Psoas muscle (tissue), 8 donors: Measurements from ENCODE around the gene THBS3. TPM values are rescaled to one million over a fixed set of nuclear protein-coding genes. Genes with fewer than 3 reads are reported as not detected.
"Not testable (repeated sequence)": the region's sequence is repeated elsewhere in the genome, so short reads cannot be mapped to it uniquely, and the experiment has no call there.

Experiments
- ATAC-seq, 4 donors: fragments of 200-7000 bp; cut with Tn5 transposase; one replicate each; pipeline ENCODE4 v1.9.1; 2020; ENCODE audit warnings: moderate library complexity in 3 of 4, mild to moderate bottlenecking in 2 of 4
- DNase-seq, 2 donors: peaks; one replicate each; pipeline ENCODE4 v3.0.0-alpha.2; 2020
- H3K27ac ChIP-seq: fragments of 200-600 bp; one replicate; pipeline ENCODE4 v1.8.0; 2022
- H3K27me3 ChIP-seq, 3 donors: fragments of 200-600 bp in 1 of 3; one replicate each; pipeline versions ENCODE4 v1.6.1 to v1.8.0; 2013 to 2022; ENCODE audit warnings: low read length in 2 of 3, mild to moderate bottlenecking in 2 of 3, moderate library complexity in 1 of 3; ENCODE audit not compliant: insufficient read depth in 3 of 3
- H3K36me3 ChIP-seq, 2 donors: fragments of 200-600 bp in 1 of 2; one replicate each; pipeline versions ENCODE4 v1.6.1 to v1.8.0; 2013 to 2022; ENCODE audit warnings: low read depth in 1 of 2, mild to moderate bottlenecking in 1 of 2, moderate library complexity in 1 of 2; ENCODE audit not compliant: insufficient read depth in 1 of 2
- H3K4me1 ChIP-seq: fragments of 200-600 bp; one replicate; pipeline ENCODE4 v1.8.0; 2022
- H3K4me3 ChIP-seq: fragments of 200-600 bp; one replicate; pipeline ENCODE4 v1.8.0; 2022; ENCODE audit warnings: mild to moderate bottlenecking
- H3K9me3 ChIP-seq: fragments of 200-600 bp; one replicate; pipeline ENCODE4 v1.8.0; 2022
- CTCF ChIP-seq: fragments of 200-600 bp; IDR thresholded peaks from one replicate; pipeline ENCODE4 v1.8.0; 2022; ENCODE audit warnings: antibody characterized with exemption
- WGBS, 3 donors: extraction: QIAGEN DNeasy Blood & Tissue Kit; methylation state at CpG; one replicate each; pipeline versions ENCODE4 v1.1.6 to v1.1.7; 2013; 5-methylcytosine and 5-hydroxymethylcytosine counted together
- intact Hi-C, 2 donors: fragments of 100-400 bp; cut with DNase I; formaldehyde crosslinking; loops; one replicate each; pipeline versions ENCODE4 v1.11.0 to v1.14.2; 2022
- polyA plus RNA-seq, 3 donors: library from polyadenylated mRNA; stranded (reverse); fragments of 200-250 nt; gene quantifications; one replicate each; pipeline ENCODE4 v1.2.3, GENCODE V29; 2013
- total RNA-seq, 4 donors: library from RNA; stranded (reverse); fragmentation: NEBNext Ultra II Directional in 2 of 4; extraction: Animal tissue kit (Norgen Biotek cat#: 25700) in 2 of 4; gene quantifications; one replicate each; pipeline versions ENCODE4 v1.2.1 to v1.2.4, GENCODE V29; 2021 to 2023
- donor health status: healthy with polysubstance abuse.
- donor health status: DM: no; HTN: no; CAD: no; lungs with moderate emphysema.
- donor health status: Bipolar disorder and iron deficiency.
- donor health status: healthy.
- donor health status: DM: yes; HTN: yes; CAD: no.
- donor health status: DM: no; HTN: no; CAD: no.
- donor health status: DM: no; HTN: no; CAD: no.
- donor health status: DM: yes; HTN: yes; CAD: no.

The THBS3 gene
- total and polyA plus RNA-seq, 7 donors = 2.8 to 8.1 (median 3.5) TPM

GRCh38 chr1:155236451-155236850 lies 28.8 kb upstream of the THBS3 start:
- intact Hi-C loops = no loop called here
- 87% methylated on average over 5 of the region's 5 CpGs for WGBS, 3 donors
- H3K9me3 ChIP-seq = no peaks in the 10 kb centered on the region

GRCh38 chr1:155235375-155235774 lies 27.7 kb upstream of the THBS3 start:
- DNase-seq, ATAC-seq, intact Hi-C loops, H3K27ac ChIP-seq, H3K4me3 ChIP-seq, H3K9me3 ChIP-seq, H3K27me3 ChIP-seq, H3K4me1 ChIP-seq: not testable (repeated sequence)
- peaks cover 3 to 24% of the 10 kb centered on the region in 2 donors for H3K36me3 ChIP-seq
- 87 to 95% (median 91%) methylated on average over 5 to 9 of the region's 9 CpGs for WGBS, 3 donors

More at GRCh38 chr1:155236451-155236850, 28.8 kb upstream of the THBS3 start:
- Histone ChIP-seq H3K36me3 (peaks cover 3 to 24% of the 10 kb centered on the region in 2 donors), H3K27ac (no peak overlapping the region), H3K4me1 (no peaks in the 10 kb centered on the region), H3K27me3 (no peaks in the 10 kb centered on the region), H3K4me3 (no peak overlapping the region)
- ATAC-seq (no peak), DNase-seq (no peak)
- no peak for TF ChIP-seq CTCF

- H3K9me3 ChIP-seq, H3K27ac ChIP-seq, ATAC-seq, H3K27me3 ChIP-seq, intact Hi-C loops, H3K4me3 ChIP-seq, DNase-seq, H3K4me1 ChIP-seq: not testable (repeated sequence)
- WGBS, 3 donors = 86 to 100% (median 87%) methylated on average over 1 of the region's 5 CpGs
- H3K36me3 ChIP-seq = peaks cover 3 to 24% of the 10 kb centered on the region in 2 donors
These were observed 25.8 kb upstream of the THBS3 start for GRCh38 chr1:155233502-155233901.

GRCh38 chr1:155232001-155232978 lies 24.6 kb upstream of the THBS3 start:
- H3K9me3 ChIP-seq, H3K27me3 ChIP-seq, ATAC-seq, intact Hi-C loops, H3K4me3 ChIP-seq, H3K4me1 ChIP-seq, DNase-seq: not testable (repeated sequence)
- Histone ChIP-seq H3K36me3 (peaks cover 3 to 18% of the 10 kb centered on the region in 2 donors), H3K27ac (peak overlapping the region; percentile 1)
- WGBS, 3 donors = 45 to 54% (median 49%) methylated on average over 12 to 13 of the region's 13 CpGs

- intact Hi-C loops, H3K27me3 ChIP-seq, H3K27ac ChIP-seq, H3K9me3 ChIP-seq, ATAC-seq, DNase-seq, H3K4me3 ChIP-seq, H3K36me3 ChIP-seq, H3K4me1 ChIP-seq: not testable (repeated sequence)
- WGBS, 3 donors = 68 to 71% (median 69%) methylated on average over 3 of the region's 3 CpGs
These were observed 23.6 kb upstream of the THBS3 start for GRCh38 chr1:155231302-155231701.

DNA sequence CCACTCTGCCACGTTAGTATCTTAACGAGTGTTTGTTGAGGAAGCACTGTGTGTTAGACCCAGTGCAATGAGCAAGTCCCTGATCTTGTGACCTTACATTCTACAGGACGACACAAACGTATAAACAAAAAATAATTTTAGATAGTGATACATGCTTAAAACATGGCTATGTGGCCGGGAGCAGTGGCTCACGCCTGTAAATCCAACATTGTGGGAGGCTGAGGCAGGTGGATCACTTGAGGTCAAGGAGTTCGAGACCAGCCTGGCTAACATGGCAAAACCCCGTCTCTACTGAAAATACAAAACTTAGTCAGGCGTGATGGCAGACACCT lies 20.4 kb upstream of the THBS3 start:
- Histone ChIP-seq H3K27ac (peak overlapping the region; percentile 84), H3K27me3 (no peaks in the 10 kb centered on the region), H3K4me3 (peak overlapping the region; percentile 79), H3K4me1 (no peaks in the 10 kb centered on the region), H3K9me3 (no peaks in the 10 kb centered on the region), H3K36me3 (no peaks in the 10 kb centered on the region)
- intact Hi-C loops = loop anchor here (5.0 kb wide), 1 partner anchor 51 kb away; no protein-coding TSS in a partner anchor
- TF ChIP-seq CTCF = no peak
- DNase-seq (no peak), ATAC-seq (peak; percentile 1 to 16 (median 6))
- 45 to 58% (median 47%) methylated on average over 9 of the region's 9 CpGs for WGBS, 3 donors
